SK-N-SH treated with all-trans-retinoic acid at 6 μM for 48 hours (cell line): ENCODE measurements around the gene PRSS3.
"Not testable (repeated sequence)": the region's sequence is repeated elsewhere in the genome, so short reads cannot be mapped to it uniquely, and the experiment has no call there.

Experiments used
- CSDC2 ChIP-seq: fragments of 250-450 bp; sonication (Bioruptor Pico); IDR thresholded peaks from 2 replicates; pipeline ENCODE4 v1.5.0; 2020; ENCODE audit warnings: mild to moderate bottlenecking, moderate library complexity
- PATZ1 ChIP-seq: fragments of 250-450 bp; sonication (Bioruptor Pico); IDR thresholded peaks from 2 replicates; pipeline ENCODE4 v1.8.0; 2020; ENCODE audit warnings: mild to moderate bottlenecking, moderate library complexity, borderline replicate concordance
- PPARA ChIP-seq: fragments of 250-450 bp; sonication (Bioruptor Pico); IDR thresholded peaks from 2 replicates; pipeline ENCODE4 v1.5.0; 2020; ENCODE audit warnings: mild to moderate bottlenecking, borderline replicate concordance
- SNAI2 ChIP-seq: fragments of 250-450 bp; sonication (Bioruptor Pico); IDR thresholded peaks from 2 replicates; pipeline ENCODE4 v1.5.0; 2020; ENCODE audit warnings: mild to moderate bottlenecking, moderate library complexity
- ZFP3 ChIP-seq: fragments of 250-450 bp; sonication (Bioruptor Pico); IDR thresholded peaks from 2 replicates; pipeline ENCODE4 v1.5.0; 2020; ENCODE audit warnings: mild to moderate bottlenecking, moderate library complexity
- ZNF70 ChIP-seq: fragments of 450-650 bp; formaldehyde crosslinking; IDR thresholded peaks from 2 replicates; pipeline ENCODE4 v1.5.0; 2020; ENCODE audit warnings: mild to moderate bottlenecking, moderate library complexity
- TF ChIP-seq, protein P1 (sequence below): fragments of 250-450 bp; sonication (Bioruptor Pico); IDR thresholded peaks from 2 replicates; pipeline ENCODE4 v1.5.0; 2020; ENCODE audit warnings: mild to moderate bottlenecking, moderate library complexity

GRCh38 chr9:33789429-33789828 lies 5.9 kb upstream of the PRSS3 start:
- not testable (repeated sequence) for TF ChIP-seq PATZ1 (CRISPR knock-in tag); SNAI2 (CRISPR knock-in tag); PPARA; ZNF70 (CRISPR knock-in tag); ZFP3 (CRISPR knock-in tag); CSDC2 (CRISPR knock-in tag)
- TF ChIP-seq, protein P1, sequence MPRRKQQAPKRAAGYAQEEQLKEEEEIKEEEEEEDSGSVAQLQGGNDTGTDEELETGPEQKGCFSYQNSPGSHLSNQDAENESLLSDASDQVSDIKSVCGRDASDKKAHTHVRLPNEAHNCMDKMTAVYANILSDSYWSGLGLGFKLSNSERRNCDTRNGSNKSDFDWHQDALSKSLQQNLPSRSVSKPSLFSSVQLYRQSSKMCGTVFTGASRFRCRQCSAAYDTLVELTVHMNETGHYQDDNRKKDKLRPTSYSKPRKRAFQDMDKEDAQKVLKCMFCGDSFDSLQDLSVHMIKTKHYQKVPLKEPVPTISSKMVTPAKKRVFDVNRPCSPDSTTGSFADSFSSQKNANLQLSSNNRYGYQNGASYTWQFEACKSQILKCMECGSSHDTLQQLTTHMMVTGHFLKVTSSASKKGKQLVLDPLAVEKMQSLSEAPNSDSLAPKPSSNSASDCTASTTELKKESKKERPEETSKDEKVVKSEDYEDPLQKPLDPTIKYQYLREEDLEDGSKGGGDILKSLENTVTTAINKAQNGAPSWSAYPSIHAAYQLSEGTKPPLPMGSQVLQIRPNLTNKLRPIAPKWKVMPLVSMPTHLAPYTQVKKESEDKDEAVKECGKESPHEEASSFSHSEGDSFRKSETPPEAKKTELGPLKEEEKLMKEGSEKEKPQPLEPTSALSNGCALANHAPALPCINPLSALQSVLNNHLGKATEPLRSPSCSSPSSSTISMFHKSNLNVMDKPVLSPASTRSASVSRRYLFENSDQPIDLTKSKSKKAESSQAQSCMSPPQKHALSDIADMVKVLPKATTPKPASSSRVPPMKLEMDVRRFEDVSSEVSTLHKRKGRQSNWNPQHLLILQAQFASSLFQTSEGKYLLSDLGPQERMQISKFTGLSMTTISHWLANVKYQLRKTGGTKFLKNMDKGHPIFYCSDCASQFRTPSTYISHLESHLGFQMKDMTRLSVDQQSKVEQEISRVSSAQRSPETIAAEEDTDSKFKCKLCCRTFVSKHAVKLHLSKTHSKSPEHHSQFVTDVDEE (CRISPR knock-in tag), result not testable (repeated sequence)
